H7 (cell line): Measurements from ENCODE around the gene COL15A1. TPM values are rescaled to one million over a fixed set of nuclear protein-coding genes. Genes with fewer than 3 reads are reported as not detected.

Experiments
- total RNA-seq: library from RNA; depleted of rRNA; stranded (reverse); fragments of >200 nt; shearing (Covaris generic); gene quantifications from 2 replicates; pipeline ENCODE4 v1.2.3, GENCODE V29; 2014; rRNA removed

The COL15A1 gene
- total RNA-seq, 1 experiment from 2014 or later: not detected

Other genes with a start within 250 kb of the COL15A1 start
- 0.52 and 0.66 TPM in 2 replicates for gene GABBR2, start 235.0 kb upstream of the COL15A1 start, total RNA-seq
- gene ANKS6, start 147.4 kb upstream of the COL15A1 start, total RNA-seq: 51.0 and 55.8 TPM in 2 replicates
- gene GALNT12, start 136.2 kb upstream of the COL15A1 start, total RNA-seq: 10.6 and 11.4 TPM in 2 replicates
- gene TGFBR1, start 161.2 kb downstream of the COL15A1 start, total RNA-seq: 16.9 and 23.4 TPM in 2 replicates